Suprapubic skin (tissue), 4 donors: ENCODE measurements around the gene GFM1. TPM values are rescaled to one million over a fixed set of nuclear protein-coding genes. Genes with fewer than 3 reads are reported as not detected.
"Not testable (repeated sequence)": the region's sequence is repeated elsewhere in the genome, so short reads cannot be mapped to it uniquely, and the experiment has no call there.

Experiments used
- DNase-seq, 2 donors: peaks; one replicate each; pipeline ENCODE4 v3.0.0-alpha.2; 2019; ENCODE audit warnings: low spot score in 2 of 2
- H3K27ac ChIP-seq: fragments of 200-600 bp; sonication (generic); one replicate; pipeline ENCODE4 v1.5.1; 2019
- H3K27me3 ChIP-seq: fragments of 200-600 bp; sonication (generic); one replicate; pipeline ENCODE4 v1.5.1; 2019
- H3K36me3 ChIP-seq: fragments of 200-600 bp; sonication (generic); one replicate; pipeline ENCODE4 v1.5.1; 2019
- H3K4me1 ChIP-seq: fragments of 200-600 bp; sonication (generic); one replicate; pipeline ENCODE4 v1.5.1; 2019
- H3K4me3 ChIP-seq: fragments of 200-600 bp; sonication (generic); one replicate; pipeline ENCODE4 v1.5.1; 2019; ENCODE audit warnings: mild to moderate bottlenecking
- H3K9me3 ChIP-seq: fragments of 200-600 bp; sonication (generic); one replicate; pipeline ENCODE4 v1.5.1; 2019
- EP300 ChIP-seq: sonication (generic); formaldehyde crosslinking; IDR thresholded peaks from one replicate; pipeline ENCODE4 v1.6.1; 2017; ENCODE audit warnings: antibody characterized with exemption
- POLR2A ChIP-seq, 2 donors: fragments of 450-650 bp; IDR thresholded peaks; one replicate each; pipeline ENCODE4 v1.6.1; 2017; ENCODE audit warnings: antibody characterized with exemption in 2 of 2, mild to moderate bottlenecking in 2 of 2, moderate library complexity in 2 of 2
- POLR2AphosphoS5 ChIP-seq, 3 donors: sonication (generic); formaldehyde crosslinking; IDR thresholded peaks; one replicate each; pipeline ENCODE4 v1.6.1; 2017; ENCODE audit warnings: antibody characterized with exemption in 3 of 3
- WGBS: methylation state at CpG from one replicate; pipeline ENCODE4 v1.1.5; 2018; 5-methylcytosine and 5-hydroxymethylcytosine counted together
- total RNA-seq, 4 donors: library from RNA; depleted of rRNA; stranded (reverse); fragments of >200 nt; gene quantifications; one replicate each; pipeline ENCODE4 v1.1.0, GENCODE V29; 2016
- TF ChIP-seq, protein P1 (sequence below), 2 donors: fragments of 200-600 bp in 1 of 2; fragments of 450-650 bp in 1 of 2; sonication (generic) in 1 of 2; IDR thresholded peaks; one replicate each; pipeline ENCODE4 v1.5.1; 2016 to 2019; ENCODE audit warnings: antibody characterized with exemption in 2 of 2, mild to moderate bottlenecking in 1 of 2, moderate library complexity in 1 of 2

The GFM1 gene
- total RNA-seq, 4 donors from 2014 or later = 33.5 to 47.6 (median 41.3) TPM

DNA sequence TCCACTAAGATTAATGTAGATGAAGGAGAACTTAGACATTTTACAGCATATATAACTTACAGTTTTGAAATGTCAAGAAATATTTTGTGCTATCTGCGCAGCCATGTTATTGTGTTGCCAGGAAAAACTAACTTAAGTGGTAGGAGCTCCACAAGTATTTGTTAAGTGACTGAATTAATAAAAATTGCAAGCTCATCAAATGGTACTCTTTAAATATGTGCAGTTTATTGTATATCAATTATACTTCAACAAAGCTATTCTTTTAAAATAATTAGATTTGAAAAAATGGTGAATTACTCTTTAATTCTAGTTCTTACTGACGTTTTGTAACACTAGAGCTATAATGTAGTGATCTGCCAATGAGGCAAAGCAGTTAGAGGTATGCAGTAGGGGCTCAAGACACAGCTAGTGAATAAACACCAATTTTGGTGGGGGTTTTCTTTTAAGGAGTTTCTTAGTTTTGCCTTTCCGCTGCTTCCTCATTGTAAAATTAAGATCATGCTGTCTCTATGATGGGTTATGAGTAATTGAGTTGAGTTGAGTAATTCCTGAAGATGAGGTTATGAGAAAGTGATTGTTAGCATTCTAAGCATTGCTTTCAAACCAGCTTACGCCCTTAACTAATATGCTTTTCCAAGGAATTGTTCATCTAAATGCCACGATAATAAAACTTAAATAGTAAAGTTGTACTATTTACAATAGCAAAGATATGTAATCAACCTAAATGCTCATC is 39.1 kb downstream of the GFM1 start:
- DNase-seq = no peak

DNA sequence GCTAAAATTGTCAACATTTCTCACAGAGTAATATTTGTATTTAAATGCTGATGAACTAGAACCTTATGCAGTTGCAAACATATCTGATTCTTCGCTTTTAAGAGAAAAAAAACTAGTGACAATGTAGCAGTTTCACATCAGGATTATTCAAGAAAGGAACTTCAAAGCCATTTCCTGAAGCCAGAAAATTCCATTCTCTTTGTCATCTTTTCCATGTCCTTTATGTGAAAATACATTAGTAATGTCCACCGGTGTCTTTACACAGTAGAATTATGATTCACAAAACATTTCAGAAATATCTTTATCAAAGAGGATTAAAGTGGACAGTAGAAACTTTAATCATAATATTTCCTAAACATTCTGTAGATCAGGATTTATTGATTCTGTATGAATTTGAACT is 40.8 kb downstream of the GFM1 start:
- Histone ChIP-seq H3K27ac (no peak overlapping the region), H3K4me3 (no peak overlapping the region), H3K9me3 (no peaks in the 10 kb centered on the region), H3K27me3 (no peaks in the 10 kb centered on the region), H3K4me1 (no peaks in the 10 kb centered on the region), H3K36me3 (peaks cover 4% of the 10 kb centered on the region)
- DNase-seq = no peak
- WGBS = 88% methylated on average over 2 of the region's 2 CpGs
- TF ChIP-seq POLR2AphosphoS5 (IDR thresholded peaks at IDR 0.05) = no peak
- TF ChIP-seq, protein P1, sequence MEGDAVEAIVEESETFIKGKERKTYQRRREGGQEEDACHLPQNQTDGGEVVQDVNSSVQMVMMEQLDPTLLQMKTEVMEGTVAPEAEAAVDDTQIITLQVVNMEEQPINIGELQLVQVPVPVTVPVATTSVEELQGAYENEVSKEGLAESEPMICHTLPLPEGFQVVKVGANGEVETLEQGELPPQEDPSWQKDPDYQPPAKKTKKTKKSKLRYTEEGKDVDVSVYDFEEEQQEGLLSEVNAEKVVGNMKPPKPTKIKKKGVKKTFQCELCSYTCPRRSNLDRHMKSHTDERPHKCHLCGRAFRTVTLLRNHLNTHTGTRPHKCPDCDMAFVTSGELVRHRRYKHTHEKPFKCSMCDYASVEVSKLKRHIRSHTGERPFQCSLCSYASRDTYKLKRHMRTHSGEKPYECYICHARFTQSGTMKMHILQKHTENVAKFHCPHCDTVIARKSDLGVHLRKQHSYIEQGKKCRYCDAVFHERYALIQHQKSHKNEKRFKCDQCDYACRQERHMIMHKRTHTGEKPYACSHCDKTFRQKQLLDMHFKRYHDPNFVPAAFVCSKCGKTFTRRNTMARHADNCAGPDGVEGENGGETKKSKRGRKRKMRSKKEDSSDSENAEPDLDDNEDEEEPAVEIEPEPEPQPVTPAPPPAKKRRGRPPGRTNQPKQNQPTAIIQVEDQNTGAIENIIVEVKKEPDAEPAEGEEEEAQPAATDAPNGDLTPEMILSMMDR (IDR thresholded peaks at IDR 0.05) = no peak
- TF ChIP-seq POLR2A (IDR thresholded peaks at IDR 0.05) = no peak
- TF ChIP-seq EP300 = no peak

More for the DNA sequence above, 39.1 kb downstream of the GFM1 start:
- TF ChIP-seq, protein P1 (IDR thresholded peaks at IDR 0.05) = no peak
- TF ChIP-seq POLR2A (IDR thresholded peaks at IDR 0.05) (no peak), POLR2AphosphoS5 (IDR thresholded peaks at IDR 0.05) (no peak), EP300 (no peak)
- no peak overlapping the region for H3K4me3 ChIP-seq
- H3K9me3 ChIP-seq = no peaks in the 10 kb centered on the region
- 96% methylated on average over 5 of the region's 5 CpGs for WGBS
- H3K36me3 ChIP-seq = peaks cover 3% of the 10 kb centered on the region
- H3K27ac ChIP-seq = no peak overlapping the region
- no peaks in the 10 kb centered on the region for H3K4me1 ChIP-seq
- H3K27me3 ChIP-seq = no peaks in the 10 kb centered on the region

DNA sequence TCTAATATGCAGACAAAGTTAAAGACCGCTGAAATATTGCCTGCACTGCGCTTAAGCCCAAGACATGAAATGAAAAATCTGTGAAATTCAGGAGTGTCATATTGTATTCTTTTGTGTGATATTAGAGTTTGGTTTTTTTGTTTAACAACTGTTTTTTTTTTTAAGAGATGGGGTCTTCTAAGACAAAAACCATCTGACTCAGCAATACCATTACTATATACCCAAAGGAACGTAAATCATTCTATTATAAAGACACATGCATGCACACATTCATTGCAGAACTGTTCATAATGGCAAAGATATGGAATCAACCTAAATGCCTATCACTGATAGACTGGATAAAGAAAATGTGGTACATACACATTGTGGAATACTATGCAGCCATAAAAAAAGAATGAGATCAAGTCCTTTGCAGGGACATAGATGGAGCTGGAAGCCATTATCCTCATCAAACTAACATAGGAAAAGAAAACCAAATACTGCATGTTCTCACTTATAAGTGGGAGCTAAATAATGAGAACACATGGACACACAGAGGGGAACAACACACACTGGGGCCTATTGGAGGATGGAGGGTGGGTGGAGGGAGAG is 49.6 kb downstream of the GFM1 start:
- WGBS = 81% methylated on average over 3 of the region's 3 CpGs
- H3K27me3 ChIP-seq, H3K27ac ChIP-seq, H3K4me1 ChIP-seq, H3K9me3 ChIP-seq, DNase-seq, H3K4me3 ChIP-seq: not testable (repeated sequence)
- H3K36me3 ChIP-seq = peaks cover 29% of the 10 kb centered on the region

DNA sequence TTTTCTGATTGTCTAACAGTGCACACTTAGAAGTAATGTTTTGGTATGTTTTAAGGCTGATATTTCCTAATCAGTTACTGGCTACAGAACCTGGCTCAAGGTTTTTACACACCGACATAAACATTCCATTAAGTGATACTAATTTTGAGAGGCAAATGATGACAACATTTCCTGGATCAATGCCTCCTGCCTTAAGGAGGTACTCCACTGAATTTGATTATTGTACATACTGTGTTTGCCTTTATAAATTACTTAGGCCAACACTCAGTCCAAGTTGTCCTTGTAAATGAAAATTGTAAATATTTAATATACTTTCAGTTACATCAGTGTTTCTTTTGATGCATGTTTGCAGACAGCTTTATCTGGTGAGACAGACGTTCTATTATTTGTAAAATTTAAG is 52.3 kb downstream of the GFM1 start:
- H3K4me3 ChIP-seq = no peak overlapping the region
- WGBS = 45% methylated on average over 2 of the region's 2 CpGs
- no peaks in the 10 kb centered on the region for H3K9me3 ChIP-seq
- H3K27ac ChIP-seq = no peak overlapping the region
- H3K27me3 ChIP-seq = no peaks in the 10 kb centered on the region
- TF ChIP-seq POLR2AphosphoS5 (IDR thresholded peaks at IDR 0.05) (no peak), EP300 (no peak), POLR2A (IDR thresholded peaks at IDR 0.05) (no peak)
- TF ChIP-seq, protein P1 (IDR thresholded peaks at IDR 0.05) = no peak
- H3K36me3 ChIP-seq = peaks cover 15% of the 10 kb centered on the region
- no peak for DNase-seq
- H3K4me1 ChIP-seq = peaks cover 4% of the 10 kb centered on the region

DNA sequence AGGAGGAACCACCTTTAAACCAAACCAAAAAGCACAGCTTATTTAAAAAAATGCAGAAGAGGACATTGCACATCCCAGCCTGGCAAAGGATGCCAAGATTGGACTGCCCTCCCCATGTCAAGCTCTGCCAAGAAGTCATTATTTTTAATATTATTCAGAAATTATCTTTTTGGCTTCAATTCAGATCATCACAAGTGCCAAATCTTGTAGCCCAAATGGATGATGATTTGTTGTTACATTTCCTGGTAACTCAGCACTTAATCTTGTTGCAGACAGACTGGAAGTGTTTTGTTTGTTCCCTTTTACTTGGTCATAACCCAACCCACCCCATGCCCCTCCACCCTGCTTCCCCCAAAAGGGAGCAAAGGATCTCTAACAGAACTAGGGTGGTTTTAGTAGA is 56.2 kb downstream of the GFM1 start:
- Histone ChIP-seq H3K9me3 (no peaks in the 10 kb centered on the region), H3K27ac (no peak overlapping the region), H3K36me3 (no peaks in the 10 kb centered on the region), H3K4me3 (no peak overlapping the region), H3K4me1 (peaks cover 4% of the 10 kb centered on the region), H3K27me3 (no peaks in the 10 kb centered on the region)
- no peak for DNase-seq
- TF ChIP-seq POLR2A (IDR thresholded peaks at IDR 0.05) (no peak), EP300 (no peak), POLR2AphosphoS5 (IDR thresholded peaks at IDR 0.05) (no peak)
- TF ChIP-seq, protein P1 (IDR thresholded peaks at IDR 0.05) = no peak
